BLaER1 treated with 17β-estradiol and CSF1 and Interleukin-3, amounts not matched to agents 10 nM and 100 nM (cell line): ENCODE measurements around the gene INSR.

Experiments
- H3K27ac ChIP-seq, 11 experiments: shearing (Covaris generic); formaldehyde crosslinking; 2 replicates each; pipeline ENCODE4 v1.8.1; 2022
- H3K27me3 ChIP-seq, 11 experiments: shearing (Covaris generic); formaldehyde crosslinking; 2 replicates each; pipeline ENCODE4 v1.8.1; 2022
- H3K36me3 ChIP-seq, 11 experiments: shearing (Covaris generic); formaldehyde crosslinking; 2 replicates each; pipeline ENCODE4 v1.8.1; 2022
- H3K4me1 ChIP-seq, 10 experiments: shearing (Covaris generic); formaldehyde crosslinking; 2 replicates each; pipeline ENCODE4 v1.8.1; 2022
- H3K4me2 ChIP-seq, 11 experiments: shearing (Covaris generic); formaldehyde crosslinking; 2 replicates each; pipeline ENCODE4 v1.8.1; 2022
- H3K4me3 ChIP-seq, 10 experiments: shearing (Covaris generic); formaldehyde crosslinking; 2 replicates each; pipeline ENCODE4 v1.8.1; 2022
- H3K9ac ChIP-seq, 11 experiments: shearing (Covaris generic); formaldehyde crosslinking; 2 replicates each; pipeline ENCODE4 v1.8.1; 2022
- H3K9me3 ChIP-seq, 11 experiments: shearing (Covaris generic); formaldehyde crosslinking; replicated peaks in 1 of 11; 2 replicates each; pipeline ENCODE4 v1.8.1; 2022
- H4K20me1 ChIP-seq, 11 experiments: shearing (Covaris generic); formaldehyde crosslinking; 2 replicates each; pipeline ENCODE4 v1.8.1; 2022
- Cebpa-rat ChIP-seq, 11 experiments: shearing (Covaris generic); IDR thresholded peaks; 2 replicates each; pipeline ENCODE4 v1.8.1; 2022

Gene INSR

GRCh38 chr19:7098096-7098495 lies 196.1 kb downstream of the INSR start:
- H4K20me1 ChIP-seq, result no peaks in the 10 kb centered on the region
- TF ChIP-seq Cebpa-rat (IDR thresholded peaks at IDR 0.05), result no peak
- peak overlapping the region in 8 of 11 experiments; percentile 81 to 95 (median 91); a peak in 14 of 22 replicates for H3K27ac ChIP-seq
- peaks cover 10 to 29% (median 25%) of the 10 kb centered on the region in 11 experiments; a peak in 18 of 22 replicates for H3K36me3 ChIP-seq
- H3K9me3 ChIP-seq, result peaks cover 51 to 53% (median 52%) of the 10 kb centered on the region in 11 experiments
- peaks cover 6 to 36% (median 28%) of the 10 kb centered on the region in 10 experiments; a peak in 19 of 20 replicates for H3K4me1 ChIP-seq
- H3K4me3 ChIP-seq, result peak overlapping the region; percentile 53 to 69 (median 64); a peak in 17 of 20 replicates
- H3K4me2 ChIP-seq, result peak overlapping the region; percentile 68 to 93 (median 77); a peak in 21 of 22 replicates
- H3K9ac ChIP-seq, result peak overlapping the region in 10 of 11 experiments; percentile 77 to 92 (median 87); a peak in 18 of 22 replicates
- H3K27me3 ChIP-seq, result no peaks in the 10 kb centered on the region

GRCh38 chr19:7088999-7089398 lies 205.2 kb downstream of the INSR start:
- no peak for TF ChIP-seq Cebpa-rat (IDR thresholded peaks at IDR 0.05)

GRCh38 chr19:7083076-7083956 lies 210.9 kb downstream of the INSR start:
- Histone ChIP-seq H3K36me3 (peaks cover 98 to 100% (median 100%) of the 10 kb centered on the region in 11 experiments), H3K4me3 (peak overlapping the region; percentile 15 to 59 (median 40); a peak in 19 of 20 replicates)

More at GRCh38 chr19:7088999-7089398, 205.2 kb downstream of the INSR start:
- Histone ChIP-seq H3K4me3 (peak overlapping the region in 1 of 10 experiments; percentile 11; a peak in 1 of 20 replicates), H3K9me3 (peaks cover 99 to 100% (median 100%) of the 10 kb centered on the region in 11 experiments), H3K4me1 (peaks cover 0 to 5% (median 0%) of the 10 kb centered on the region in 10 experiments; a peak in 1 of 20 replicates), H3K36me3 (peaks cover 67 to 89% (median 85%) of the 10 kb centered on the region in 11 experiments), H3K27ac (no peak overlapping the region), H4K20me1 (no peaks in the 10 kb centered on the region), H3K4me2 (no peak overlapping the region), H3K27me3 (peaks cover 0 to 3% (median 0%) of the 10 kb centered on the region in 11 experiments; a peak in 3 of 22 replicates), H3K9ac (no peak overlapping the region)

GRCh38 chr19:7078008-7078407 lies 216.2 kb downstream of the INSR start:
- Histone ChIP-seq H3K27me3 (peaks cover 0 to 2% (median 0%) of the 10 kb centered on the region in 11 experiments; a peak in 1 of 22 replicates), H3K4me2 (no peak overlapping the region), H4K20me1 (no peaks in the 10 kb centered on the region), H3K36me3 (peaks cover 100% of the 10 kb centered on the region in 11 experiments), H3K9me3 (peaks cover 80 to 98% (median 83%) of the 10 kb centered on the region in 11 experiments), H3K4me3 (peak overlapping the region in 8 of 10 experiments; percentile 5 to 40 (median 24); a peak in 10 of 20 replicates), H3K4me1 (no peaks in the 10 kb centered on the region), H3K9ac (no peak overlapping the region), H3K27ac (no peak overlapping the region)
- no peak for TF ChIP-seq Cebpa-rat (IDR thresholded peaks at IDR 0.05)

More at GRCh38 chr19:7083076-7083956, 210.9 kb downstream of the INSR start:
- Histone ChIP-seq H3K4me2 (no peak overlapping the region), H3K4me1 (no peaks in the 10 kb centered on the region), H3K27ac (no peak overlapping the region), H3K27me3 (peaks cover 0 to 9% (median 0%) of the 10 kb centered on the region in 11 experiments; a peak in 4 of 22 replicates), H3K9ac (no peak overlapping the region), H3K9me3 (peaks cover 100% of the 10 kb centered on the region in 11 experiments), H4K20me1 (no peaks in the 10 kb centered on the region)
- TF ChIP-seq Cebpa-rat (IDR thresholded peaks at IDR 0.05), result no peak

GRCh38 chr19:7076151-7076550 lies 218.1 kb downstream of the INSR start:
- H3K4me1 ChIP-seq, result peaks cover 0 to 4% (median 0%) of the 10 kb centered on the region in 10 experiments; a peak in 6 of 20 replicates
- no peak for TF ChIP-seq Cebpa-rat (IDR thresholded peaks at IDR 0.05)
- peaks cover 99 to 100% (median 100%) of the 10 kb centered on the region in 11 experiments for H3K36me3 ChIP-seq
- H3K9me3 ChIP-seq, result peaks cover 61 to 86% (median 65%) of the 10 kb centered on the region in 11 experiments
- H3K4me2 ChIP-seq, result no peak overlapping the region
- H3K27me3 ChIP-seq, result no peaks in the 10 kb centered on the region
- H3K4me3 ChIP-seq, result peak overlapping the region in 2 of 10 experiments; percentile 10 to 28; a peak in 1 of 20 replicates
- no peak overlapping the region for H3K27ac ChIP-seq
- H4K20me1 ChIP-seq, result peaks cover 0 to 7% (median 0%) of the 10 kb centered on the region in 11 experiments; a peak in 2 of 22 replicates
- no peak overlapping the region for H3K9ac ChIP-seq

GRCh38 chr19:7074705-7075282 lies 219.4 kb downstream of the INSR start:
- H3K9ac ChIP-seq, result no peak overlapping the region
- H3K4me1 ChIP-seq, result peaks cover 9 to 15% (median 10%) of the 10 kb centered on the region in 10 experiments
- H4K20me1 ChIP-seq, result peaks cover 0 to 17% (median 0%) of the 10 kb centered on the region in 11 experiments; a peak in 5 of 22 replicates
- H3K27me3 ChIP-seq, result no peaks in the 10 kb centered on the region
- H3K27ac ChIP-seq, result no peak overlapping the region
- H3K4me2 ChIP-seq, result no peak overlapping the region
- H3K4me3 ChIP-seq, result no peak overlapping the region
- TF ChIP-seq Cebpa-rat (IDR thresholded peaks at IDR 0.05), result no peak
- H3K36me3 ChIP-seq, result peaks cover 92 to 94% (median 93%) of the 10 kb centered on the region in 11 experiments
- peaks cover 48 to 73% (median 51%) of the 10 kb centered on the region in 11 experiments for H3K9me3 ChIP-seq

- H3K27ac ChIP-seq, result no peak overlapping the region
- no peaks in the 10 kb centered on the region for H3K27me3 ChIP-seq
- H3K9me3 ChIP-seq, result peaks cover 25 to 50% (median 29%) of the 10 kb centered on the region in 11 experiments
- H3K4me3 ChIP-seq, result no peak overlapping the region
- TF ChIP-seq Cebpa-rat (IDR thresholded peaks at IDR 0.05), result no peak
- H3K9ac ChIP-seq, result no peak overlapping the region
- peaks cover 0 to 18% (median 0%) of the 10 kb centered on the region in 11 experiments; a peak in 5 of 22 replicates for H4K20me1 ChIP-seq
- H3K4me2 ChIP-seq, result no peak overlapping the region
- peaks cover 70 to 71% (median 71%) of the 10 kb centered on the region in 11 experiments for H3K36me3 ChIP-seq
- peaks cover 9 to 19% (median 13%) of the 10 kb centered on the region in 10 experiments for H3K4me1 ChIP-seq
These were observed 221.7 kb downstream of the INSR start for GRCh38 chr19:7072541-7072940.

- no peak for TF ChIP-seq Cebpa-rat (IDR thresholded peaks at IDR 0.05)
- peak overlapping the region; percentile 80 to 93 (median 89) for H3K27ac ChIP-seq
- no peaks in the 10 kb centered on the region for H3K27me3 ChIP-seq
- peaks cover 43 to 45% (median 44%) of the 10 kb centered on the region in 11 experiments for H3K36me3 ChIP-seq
- H3K9me3 ChIP-seq, result peaks cover 0 to 23% (median 3%) of the 10 kb centered on the region in 11 experiments; a peak in 13 of 22 replicates
- peaks cover 0 to 18% (median 0%) of the 10 kb centered on the region in 11 experiments; a peak in 5 of 22 replicates for H4K20me1 ChIP-seq
- H3K9ac ChIP-seq, result peak overlapping the region; percentile 80 to 94 (median 90)
- H3K4me3 ChIP-seq, result peak overlapping the region; percentile 79 to 95 (median 90)
- H3K4me2 ChIP-seq, result peak overlapping the region; percentile 82 to 98 (median 91)
- H3K4me1 ChIP-seq, result peaks cover 9 to 19% (median 13%) of the 10 kb centered on the region in 10 experiments
These were observed 224.3 kb downstream of the INSR start for GRCh38 chr19:7069904-7070226.
